Testis (tissue), 3 donors: ENCODE data around the gene PIAS3. TPM values are rescaled to one million over a fixed set of nuclear protein-coding genes. Genes with fewer than 3 reads are reported as not detected.
"Not testable (repeated sequence)": the region's sequence is repeated elsewhere in the genome, so short reads cannot be mapped to it uniquely, and the experiment has no call there.

Experiments
- DNase-seq: peaks from one replicate; pipeline ENCODE4 v3.0.0-alpha.2; 2019
- H3K27ac ChIP-seq, 2 donors: fragments of 200-600 bp; sonication (generic); one replicate each; pipeline ENCODE4 v1.5.1; 2019
- H3K27me3 ChIP-seq: fragments of 200-600 bp; sonication (generic); one replicate; pipeline ENCODE4 v1.5.1; 2019
- H3K36me3 ChIP-seq: fragments of 200-600 bp; sonication (generic); one replicate; pipeline ENCODE4 v1.5.1; 2017; ENCODE audit warnings: low read depth; ENCODE audit errors: missing control alignments
- H3K4me1 ChIP-seq: fragments of 200-600 bp; sonication (generic); one replicate; pipeline ENCODE4 v1.5.1; 2019
- H3K4me3 ChIP-seq, 2 donors: fragments of 200-600 bp; sonication (generic); one replicate each; pipeline ENCODE4 v1.5.1; 2017 to 2019
- H3K9me3 ChIP-seq: fragments of 200-600 bp; sonication (generic); one replicate; pipeline ENCODE4 v1.5.1; 2017
- CTCF ChIP-seq, 3 experiments: fragments of 450-650 bp in 2 of 3; fragments of 200-600 bp in 1 of 3; sonication (generic) in 1 of 3; IDR thresholded peaks; one replicate each; pipeline ENCODE4 v1.5.1; 2016 to 2019; ENCODE audit warnings: antibody characterized with exemption in 3 of 3, mild to moderate bottlenecking in 2 of 3, moderate library complexity in 1 of 3
- POLR2A ChIP-seq: fragments of 450-650 bp; IDR thresholded peaks from one replicate; pipeline ENCODE4 v1.6.1; 2017; ENCODE audit warnings: antibody characterized with exemption, mild to moderate bottlenecking, moderate library complexity
- WGBS, 2 donors: methylation state at CpG; one replicate each; pipeline ENCODE4 v1.1.5; 2018; 5-methylcytosine and 5-hydroxymethylcytosine counted together
- intact Hi-C: fragments of 100-400 bp; cut with DNase I; formaldehyde crosslinking; loops from one replicate; pipeline ENCODE4 v1.15.1; 2023; ENCODE audit warnings: low total_unique reads
- polyA plus RNA-seq: library from polyadenylated mRNA; stranded (reverse); fragments of 350-450 nt; fragmentation: Illumina TruSeq; extraction: RNeasy Lipid Tissue Mini Kit (QIAGEN cat#74804); gene quantifications from one replicate; pipeline ENCODE4 v1.2.3, GENCODE V29; 2014; ENCODE audit warnings: low read depth, low replicate concordance; ENCODE audit not compliant: insufficient read depth
- total RNA-seq, 2 donors: library from RNA; depleted of rRNA; stranded (reverse); fragments of >200 nt; gene quantifications; one replicate each; pipeline ENCODE4 v1.2.3, GENCODE V29; 2016

The PIAS3 gene
- total and polyA plus RNA-seq, 3 donors from 2014 or later = 30.9 to 40.1 (median 39.8) TPM

- intact Hi-C loops = no loop called here
- Histone ChIP-seq H3K36me3 (no peaks in the 10 kb centered on the region), H3K27ac (no peak overlapping the region), H3K4me1 (no peaks in the 10 kb centered on the region), H3K27me3 (no peaks in the 10 kb centered on the region), H3K4me3 (no peak overlapping the region), H3K9me3 (no peaks in the 10 kb centered on the region)
- 95 to 100% methylated on average over 1 of the region's 1 CpG for WGBS, 2 donors
- no peak for TF ChIP-seq CTCF (IDR thresholded peaks at IDR 0.05)
- no peak for TF ChIP-seq POLR2A
- no peak for DNase-seq
These were observed 21.2 kb downstream of the PIAS3 start for GRCh38 chr1:145837656-145838055.

GRCh38 chr1:145830810-145831209 lies 28.1 kb downstream of the PIAS3 start:
- intact Hi-C loops, H3K4me1 ChIP-seq, DNase-seq, H3K27me3 ChIP-seq, H3K36me3 ChIP-seq, H3K27ac ChIP-seq, H3K9me3 ChIP-seq, H3K4me3 ChIP-seq: not testable (repeated sequence)
- 96 to 98% methylated on average over 2 of the region's 2 CpGs for WGBS, 2 donors

GRCh38 chr1:145828367-145829026 lies 30.4 kb downstream of the PIAS3 start:
- H3K9me3 ChIP-seq = no peaks in the 10 kb centered on the region
- no peak overlapping the region for H3K27ac ChIP-seq
- H3K4me1 ChIP-seq = no peaks in the 10 kb centered on the region
- H3K36me3 ChIP-seq = no peaks in the 10 kb centered on the region
- no peak for DNase-seq
- TF ChIP-seq CTCF (IDR thresholded peaks at IDR 0.05) (no peak), POLR2A (no peak)
- intact Hi-C loops = no loop called here
- no peaks in the 10 kb centered on the region for H3K27me3 ChIP-seq
- H3K4me3 ChIP-seq = no peak overlapping the region

GRCh38 chr1:145827966-145828365 lies 30.9 kb downstream of the PIAS3 start:
- TF ChIP-seq POLR2A (no peak), CTCF (IDR thresholded peaks at IDR 0.05) (no peak)
- Histone ChIP-seq H3K27me3 (no peaks in the 10 kb centered on the region), H3K4me1 (no peaks in the 10 kb centered on the region), H3K27ac (no peak overlapping the region), H3K4me3 (no peak overlapping the region), H3K9me3 (no peaks in the 10 kb centered on the region), H3K36me3 (no peaks in the 10 kb centered on the region)
- intact Hi-C loops = no loop called here
- no peak for DNase-seq

DNA sequence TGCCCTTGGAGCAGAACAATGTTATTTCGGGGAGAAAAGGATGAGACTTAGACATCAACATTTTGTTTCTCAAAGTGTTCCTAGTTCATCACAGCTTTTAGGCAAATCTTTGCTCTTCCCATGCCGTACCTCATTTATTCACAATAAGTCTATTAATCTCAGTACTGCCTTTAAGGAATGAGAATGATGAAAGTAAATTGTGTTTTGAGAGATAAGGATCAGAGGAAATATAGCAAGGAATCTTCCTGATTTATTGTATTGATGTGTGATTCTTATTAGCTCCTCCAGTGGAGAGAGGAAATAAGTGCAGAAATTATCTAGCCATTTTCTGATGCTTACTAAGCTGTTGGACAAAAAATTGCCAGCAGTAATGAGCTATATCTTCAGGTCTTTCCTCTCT lies 32.9 kb downstream of the PIAS3 start:
- 93% methylated on average over 2 of the region's 2 CpGs for WGBS, 2 donors
- Histone ChIP-seq H3K9me3 (no peaks in the 10 kb centered on the region), H3K4me3 (no peak overlapping the region), H3K4me1 (no peaks in the 10 kb centered on the region), H3K27me3 (no peaks in the 10 kb centered on the region), H3K36me3 (no peaks in the 10 kb centered on the region), H3K27ac (no peak overlapping the region)
- no peak for DNase-seq
- TF ChIP-seq CTCF (IDR thresholded peaks at IDR 0.05) (no peak), POLR2A (no peak)
- intact Hi-C loops = no loop called here
